NB4 (cell line): ENCODE results near the gene ATP6V0E1.

Source experiments
- DNase-seq: peaks from one replicate; pipeline ENCODE4 v3.0.0; 2010; ENCODE audit warnings: low read depth
- H3K4me3 ChIP-seq: one replicate; pipeline ENCODE4 v1.5.1; 2011; ENCODE audit warnings: mild to moderate bottlenecking, low read depth, low read length, moderate library complexity
- CTCF ChIP-seq: IDR thresholded peaks from one replicate; pipeline ENCODE4 v1.5.1; 2012; ENCODE audit warnings: low read depth, low read length
- MAX ChIP-seq: IDR thresholded peaks from 2 replicates; pipeline ENCODE4 v1.6.1; 2011; ENCODE audit warnings: low read depth, low read length
- MYC ChIP-seq: IDR thresholded peaks from 2 replicates; pipeline ENCODE4 v1.6.1; 2011; ENCODE audit warnings: low read depth, low read length
- POLR2A ChIP-seq: IDR thresholded peaks from 2 replicates; pipeline ENCODE4 v1.6.1; 2011; ENCODE audit warnings: mild to moderate bottlenecking; ENCODE audit not compliant: insufficient read length; ENCODE audit errors: extremely low read depth

Gene ATP6V0E1

GRCh38 chr5:173001229-173001841 is 17.8 kb downstream of the ATP6V0E1 start:
- DNase-seq = no peak
- H3K4me3 ChIP-seq = no peak overlapping the region
- no peak for TF ChIP-seq MYC
- TF ChIP-seq CTCF = no peak
- TF ChIP-seq MAX = no peak
- TF ChIP-seq POLR2A = no peak

- TF ChIP-seq POLR2A (no peak), MYC (no peak), MAX (no peak), CTCF (no peak)
- no peak for DNase-seq
- no peak overlapping the region for H3K4me3 ChIP-seq
Measured at GRCh38 chr5:173003360-173003759, 19.8 kb downstream of the ATP6V0E1 start.

GRCh38 chr5:173004013-173004412 is 20.4 kb downstream of the ATP6V0E1 start:
- no peak overlapping the region for H3K4me3 ChIP-seq
- DNase-seq = no peak
- no peak for TF ChIP-seq MAX
- TF ChIP-seq CTCF = no peak
- no peak for TF ChIP-seq MYC
- TF ChIP-seq POLR2A = no peak

GRCh38 chr5:173004447-173004846 is 20.9 kb downstream of the ATP6V0E1 start:
- no peak overlapping the region for H3K4me3 ChIP-seq
- no peak for DNase-seq
- TF ChIP-seq MAX (no peak), MYC (no peak), CTCF (no peak), POLR2A (no peak)

- TF ChIP-seq CTCF (no peak), MAX (no peak), POLR2A (no peak), MYC (no peak)
Measured at GRCh38 chr5:173010021-173010420, 26.4 kb downstream of the ATP6V0E1 start.

More at GRCh38 chr5:173010021-173010420, 26.4 kb downstream of the ATP6V0E1 start:
- DNase-seq = peak; percentile 14
- H3K4me3 ChIP-seq = no peak overlapping the region
